ENCODE data around the gene TMEM270.

The TMEM270 gene

GRCh38 chr7:73822319-73823173 lies 38.4 kb upstream of the TMEM270 start:
- TF ChIP-seq MAX (IDR thresholded peaks at IDR 0.05; ENCODE audit: low read depth, low read length), result no peak
- TF ChIP-seq MYC (IDR thresholded peaks at IDR 0.05; ENCODE audit: low read depth, low read length), result no peak
- no peak for TF ChIP-seq POLR2A (IDR thresholded peaks at IDR 0.05; ENCODE audit: extremely low read depth, insufficient read length)
- TF ChIP-seq, protein P1, sequence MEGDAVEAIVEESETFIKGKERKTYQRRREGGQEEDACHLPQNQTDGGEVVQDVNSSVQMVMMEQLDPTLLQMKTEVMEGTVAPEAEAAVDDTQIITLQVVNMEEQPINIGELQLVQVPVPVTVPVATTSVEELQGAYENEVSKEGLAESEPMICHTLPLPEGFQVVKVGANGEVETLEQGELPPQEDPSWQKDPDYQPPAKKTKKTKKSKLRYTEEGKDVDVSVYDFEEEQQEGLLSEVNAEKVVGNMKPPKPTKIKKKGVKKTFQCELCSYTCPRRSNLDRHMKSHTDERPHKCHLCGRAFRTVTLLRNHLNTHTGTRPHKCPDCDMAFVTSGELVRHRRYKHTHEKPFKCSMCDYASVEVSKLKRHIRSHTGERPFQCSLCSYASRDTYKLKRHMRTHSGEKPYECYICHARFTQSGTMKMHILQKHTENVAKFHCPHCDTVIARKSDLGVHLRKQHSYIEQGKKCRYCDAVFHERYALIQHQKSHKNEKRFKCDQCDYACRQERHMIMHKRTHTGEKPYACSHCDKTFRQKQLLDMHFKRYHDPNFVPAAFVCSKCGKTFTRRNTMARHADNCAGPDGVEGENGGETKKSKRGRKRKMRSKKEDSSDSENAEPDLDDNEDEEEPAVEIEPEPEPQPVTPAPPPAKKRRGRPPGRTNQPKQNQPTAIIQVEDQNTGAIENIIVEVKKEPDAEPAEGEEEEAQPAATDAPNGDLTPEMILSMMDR (IDR thresholded peaks at IDR 0.05; ENCODE audit: low read depth, low read length), result no peak
- no peak overlapping the region for H3K4me3 ChIP-seq (ENCODE audit: low read depth, low read length)
- no peak for DNase-seq (ENCODE audit: low read depth)

- no peak overlapping the region for H3K4me3 ChIP-seq (ENCODE audit: low read depth, low read length)
- TF ChIP-seq POLR2A (IDR thresholded peaks at IDR 0.05; ENCODE audit: extremely low read depth, insufficient read length), result no peak
- TF ChIP-seq, protein P1 (IDR thresholded peaks at IDR 0.05; ENCODE audit: low read depth, low read length), result no peak
- DNase-seq (ENCODE audit: low read depth), result no peak
Measured at GRCh38 chr7:73823257-73823656, 37.7 kb upstream of the TMEM270 start.

DNA sequence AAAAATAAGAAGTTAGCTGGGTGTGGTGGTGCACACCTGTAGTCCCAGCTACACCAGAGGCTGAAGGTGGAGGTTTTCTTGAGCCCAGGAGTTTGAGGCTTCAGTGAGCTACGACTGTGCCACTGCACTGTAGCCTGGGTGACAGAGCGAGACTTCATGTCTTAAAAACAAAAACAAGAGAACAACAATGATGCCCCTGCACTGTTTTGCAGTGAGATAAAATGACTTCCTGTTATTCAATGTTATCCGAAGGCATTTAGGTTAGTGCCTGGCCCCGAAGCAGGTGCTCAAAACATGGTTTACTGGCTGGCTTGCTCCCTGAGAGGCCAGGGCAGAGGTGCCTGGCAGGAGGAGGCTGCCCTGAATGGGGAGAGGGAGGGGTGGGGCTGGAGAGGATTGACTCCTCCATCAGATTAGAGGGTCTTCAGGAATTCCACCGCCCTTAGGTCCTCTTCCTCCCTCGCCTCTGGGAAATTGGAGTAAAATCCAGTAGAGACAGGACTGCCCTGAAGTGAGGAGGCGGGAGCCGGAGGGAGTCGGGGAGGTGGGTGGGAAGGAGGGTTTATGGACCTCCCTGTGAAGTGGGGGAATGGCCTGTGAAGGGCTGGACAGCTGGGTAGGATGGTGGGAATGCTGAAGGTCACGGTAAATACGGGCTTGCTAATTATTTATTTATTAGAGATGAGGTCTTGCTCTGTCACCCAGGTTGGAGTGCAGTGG lies 36.9 kb upstream of the TMEM270 start:
- H3K4me3 ChIP-seq (ENCODE audit: low read depth, low read length), result no peak overlapping the region
- TF ChIP-seq, protein P1 (IDR thresholded peaks at IDR 0.05; ENCODE audit: low read depth, low read length), result no peak
- TF ChIP-seq MAX (IDR thresholded peaks at IDR 0.05; ENCODE audit: low read depth, low read length), result no peak
- TF ChIP-seq MYC (IDR thresholded peaks at IDR 0.05; ENCODE audit: low read depth, low read length), result no peak
- TF ChIP-seq POLR2A (IDR thresholded peaks at IDR 0.05; ENCODE audit: extremely low read depth, insufficient read length), result no peak
- DNase-seq (ENCODE audit: low read depth), result no peak

DNA sequence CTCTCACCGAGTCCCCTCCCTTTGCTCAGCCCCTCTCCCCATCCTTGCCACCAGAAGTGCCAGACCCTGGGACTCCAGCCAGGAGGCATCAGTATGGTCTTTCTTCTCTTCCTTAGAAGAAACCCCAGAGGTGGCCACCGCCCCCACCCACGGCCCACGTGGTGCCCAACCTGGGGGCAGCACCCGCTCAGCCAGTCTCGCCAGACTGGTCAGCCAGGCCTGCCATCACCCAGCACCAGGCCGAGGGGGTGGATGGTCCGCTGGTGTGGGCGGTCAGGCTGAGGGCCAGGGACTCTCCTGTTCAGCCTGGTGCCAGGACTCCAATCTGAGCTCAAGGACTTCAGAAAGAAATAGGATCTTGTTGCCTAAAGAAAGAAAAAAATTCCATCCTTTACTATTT lies 36.0 kb upstream of the TMEM270 start:
- TF ChIP-seq POLR2A (IDR thresholded peaks at IDR 0.05; ENCODE audit: extremely low read depth, insufficient read length) (no peak), MYC (IDR thresholded peaks at IDR 0.05; ENCODE audit: low read depth, low read length) (no peak), MAX (IDR thresholded peaks at IDR 0.05; ENCODE audit: low read depth, low read length) (no peak)
- TF ChIP-seq, protein P1 (IDR thresholded peaks at IDR 0.05; ENCODE audit: low read depth, low read length), result no peak
- no peak overlapping the region for H3K4me3 ChIP-seq (ENCODE audit: low read depth, low read length)
- DNase-seq (ENCODE audit: low read depth), result no peak

- no peak for DNase-seq (ENCODE audit: low read depth)
- TF ChIP-seq MYC (IDR thresholded peaks at IDR 0.05; ENCODE audit: low read depth, low read length), result no peak
- TF ChIP-seq, protein P1 (IDR thresholded peaks at IDR 0.05; ENCODE audit: low read depth, low read length), result no peak
- TF ChIP-seq POLR2A (IDR thresholded peaks at IDR 0.05; ENCODE audit: extremely low read depth, insufficient read length), result no peak
- no peak for TF ChIP-seq MAX (IDR thresholded peaks at IDR 0.05; ENCODE audit: low read depth, low read length)
- no peak overlapping the region for H3K4me3 ChIP-seq (ENCODE audit: low read depth, low read length)
Measured at GRCh38 chr7:73827567-73828106, 33.3 kb upstream of the TMEM270 start.
